ENCODE results near the gene ROR2.

DNA sequence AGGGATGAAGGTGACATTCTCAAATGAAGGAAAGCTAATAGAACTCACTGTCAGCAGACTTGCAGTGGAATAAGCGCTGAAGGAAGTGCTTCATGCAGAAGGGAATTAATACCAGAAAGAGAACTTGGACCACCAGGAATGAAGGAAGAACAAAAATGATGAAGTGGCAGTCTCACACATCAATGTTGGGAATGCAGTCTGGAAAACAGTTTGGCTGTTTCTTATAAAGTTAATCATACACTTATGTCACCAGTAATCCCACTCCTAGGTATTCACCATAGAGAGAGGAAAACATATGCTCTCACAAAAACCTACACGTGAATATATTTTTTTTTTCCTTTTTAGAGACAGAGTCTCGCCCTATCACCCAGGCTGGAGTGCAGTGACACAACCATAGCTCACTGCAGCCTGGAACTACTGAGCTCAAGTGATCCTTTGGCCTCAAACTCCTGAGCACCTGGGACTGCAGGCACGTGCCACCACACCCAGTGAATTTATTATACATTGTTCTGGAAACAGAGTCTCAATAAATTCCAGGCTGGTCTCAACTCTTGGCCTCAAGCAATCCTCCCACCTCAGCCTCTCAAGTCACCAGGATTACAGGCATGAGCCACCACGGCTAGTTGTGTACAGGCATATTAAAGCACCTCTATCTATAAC is 81.2 kb downstream of the ROR2 start:
- no peak for TF ChIP-seq POLR2AphosphoS5 (IDR thresholded peaks at IDR 0.05; ENCODE audit: low read depth, low read length)
- TF ChIP-seq POLR2A (IDR thresholded peaks at IDR 0.05; ENCODE audit: low read depth, low read length), result no peak
- no peak for TF ChIP-seq TAF1 (IDR thresholded peaks at IDR 0.05; ENCODE audit: borderline replicate concordance, low read depth, low read length)

Data from GM12892 (cell line).